ENCODE results near the gene RALGPS1.

RALGPS1 gene

DNA sequence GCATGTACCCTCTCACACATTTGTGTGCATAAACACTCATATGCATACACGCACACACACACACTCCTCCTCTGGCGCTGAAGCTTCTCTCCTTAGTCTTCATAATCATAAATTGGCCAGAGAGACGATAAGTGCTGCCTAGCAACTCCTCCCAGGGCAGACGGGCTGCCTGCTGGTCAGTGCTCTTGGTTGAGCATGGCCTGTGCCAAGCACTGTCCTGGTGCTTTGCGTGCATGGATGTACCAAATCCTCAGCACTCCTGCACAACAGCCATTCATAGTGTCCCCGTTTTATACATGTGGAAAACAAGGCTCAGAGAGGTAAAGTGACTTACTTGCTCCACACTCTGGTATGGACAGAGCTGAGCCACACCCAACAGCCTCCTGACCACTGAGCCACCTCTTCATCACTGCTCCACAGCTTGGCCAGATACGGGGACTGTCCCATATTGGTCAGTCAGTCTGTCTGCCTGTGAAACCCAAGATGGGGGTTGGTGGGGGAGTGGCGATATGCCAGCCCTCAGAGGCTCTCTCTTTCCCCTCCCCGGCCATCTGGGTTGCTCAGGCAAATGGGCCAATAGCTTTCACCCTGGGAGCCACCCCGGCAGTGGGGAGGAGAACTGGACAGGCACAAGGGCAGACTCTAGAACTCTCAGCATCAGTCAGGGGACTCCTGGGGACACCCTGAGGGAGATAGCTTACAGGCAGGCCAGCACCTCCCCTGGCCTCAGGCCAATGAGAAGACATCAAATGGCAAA lies 285.7 kb downstream of the RALGPS1 start:
- H3K4me3 Mint-ChIP-seq: no peak overlapping the region
- H3K27me3 Mint-ChIP-seq: no peaks in the 10 kb centered on the region
- DNase-seq (no peak), ATAC-seq (replicated peaks) (no peak)
- H3K36me3 Mint-ChIP-seq (ENCODE audit: insufficient read depth): peaks cover 3% of the 10 kb centered on the region
- H3K9me3 Mint-ChIP-seq: no peaks in the 10 kb centered on the region
- H3K4me1 Mint-ChIP-seq (ENCODE audit: low read depth in 2 of 2): peaks cover 8 to 13% of the 10 kb centered on the region in 2 donors
- no peak overlapping the region for H3K27ac Mint-ChIP-seq

DNA sequence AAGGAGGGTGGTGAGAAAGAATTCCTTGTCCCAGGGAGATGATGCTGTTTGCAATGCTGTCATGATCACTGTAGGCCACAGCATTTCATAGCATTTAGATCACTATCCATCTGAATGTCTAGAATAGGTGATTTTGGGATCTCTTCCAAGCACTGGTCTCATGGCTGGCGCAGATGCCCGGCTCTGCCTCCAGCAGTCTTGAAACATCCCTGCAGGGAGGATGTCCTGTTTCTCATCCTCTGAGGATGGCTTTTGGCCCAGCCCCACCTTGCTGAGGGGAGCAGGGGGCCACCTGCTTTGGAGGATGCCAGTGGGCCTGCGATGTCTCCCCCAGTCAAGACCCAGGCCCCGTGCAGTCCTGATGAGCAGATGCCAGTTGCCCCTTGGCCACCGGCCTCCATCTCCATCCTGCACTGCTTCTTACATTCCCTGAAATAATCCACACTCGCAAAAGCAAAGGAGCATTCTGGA lies 286.5 kb downstream of the RALGPS1 start:
- DNase-seq (no peak), ATAC-seq (replicated peaks) (no peak)
- H3K27me3 Mint-ChIP-seq: no peaks in the 10 kb centered on the region
- H3K4me1 Mint-ChIP-seq (ENCODE audit: low read depth in 2 of 2): peaks cover 8 to 13% of the 10 kb centered on the region in 2 donors
- no peak overlapping the region for H3K27ac Mint-ChIP-seq
- H3K4me3 Mint-ChIP-seq: no peak overlapping the region
- no peaks in the 10 kb centered on the region for H3K9me3 Mint-ChIP-seq
- H3K36me3 Mint-ChIP-seq (ENCODE audit: insufficient read depth): peaks cover under 1% of the 10 kb centered on the region

DNA sequence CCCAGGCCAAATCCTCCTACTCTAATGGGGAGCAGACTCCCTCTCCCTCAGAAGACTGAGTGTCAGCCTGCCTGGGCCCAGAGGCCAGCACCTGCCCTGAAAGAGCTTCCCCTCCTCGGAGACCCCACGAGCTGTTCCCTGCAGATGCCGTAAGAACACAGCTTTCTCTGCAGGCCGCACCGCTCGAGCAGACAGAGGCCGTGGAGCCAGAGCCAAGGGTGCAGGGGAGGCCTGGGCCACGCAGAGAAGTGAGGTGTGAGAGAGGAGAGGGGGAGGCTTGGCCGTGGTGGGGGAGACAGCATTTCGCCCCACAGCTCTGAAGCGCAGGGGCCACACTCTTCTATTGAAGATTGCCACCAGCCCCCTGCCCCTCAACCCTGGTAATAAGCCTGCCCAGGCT lies 287.1 kb downstream of the RALGPS1 start:
- Mint-ChIP-seq H3K27me3 (no peaks in the 10 kb centered on the region), H3K27ac (no peak overlapping the region), H3K36me3 (ENCODE audit: insufficient read depth) (no peaks in the 10 kb centered on the region), H3K9me3 (no peaks in the 10 kb centered on the region), H3K4me1 (ENCODE audit: low read depth in 2 of 2) (peaks cover 8 to 14% of the 10 kb centered on the region in 2 donors), H3K4me3 (no peak overlapping the region)
- no peak for DNase-seq
- ATAC-seq (replicated peaks): no peak

DNA sequence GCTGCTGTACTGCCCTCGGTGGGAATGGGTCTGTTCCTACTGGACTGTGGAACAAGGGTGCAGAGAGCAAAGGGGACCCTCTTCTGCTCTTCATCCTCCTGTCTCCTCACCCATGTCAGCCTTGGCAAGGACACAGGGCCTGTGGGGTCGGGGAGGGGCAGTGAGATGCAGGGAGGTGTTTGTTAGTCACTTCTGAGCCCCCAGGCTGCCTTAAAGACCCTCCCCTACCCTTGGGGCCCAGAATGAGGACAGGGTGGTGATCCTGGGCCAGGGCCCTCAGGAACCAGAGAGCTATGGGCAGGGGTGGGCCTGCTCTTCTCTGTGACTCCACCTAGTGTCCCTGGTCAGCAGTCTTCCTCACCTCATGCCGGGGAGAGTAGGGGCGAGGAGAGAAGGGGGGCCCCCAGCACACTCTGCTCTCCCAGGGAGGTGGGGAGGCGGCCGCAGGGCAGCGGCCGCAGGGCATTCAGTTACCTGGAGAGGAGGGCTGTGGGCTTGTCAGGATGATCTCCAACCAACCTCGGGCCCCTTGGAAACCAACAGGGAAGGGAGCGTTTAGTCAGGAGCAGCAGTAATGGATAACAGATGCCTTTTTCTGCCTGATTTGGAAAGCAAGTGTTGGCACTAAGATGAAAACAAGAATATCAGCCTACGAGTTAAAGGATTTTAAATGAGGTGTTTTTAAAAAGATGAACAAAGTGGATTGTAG lies 288.0 kb downstream of the RALGPS1 start:
- Mint-ChIP-seq H3K27ac (no peak overlapping the region), H3K9me3 (no peaks in the 10 kb centered on the region), H3K36me3 (ENCODE audit: insufficient read depth) (no peaks in the 10 kb centered on the region), H3K27me3 (no peaks in the 10 kb centered on the region), H3K4me1 (ENCODE audit: low read depth in 2 of 2) (peaks cover 8 to 14% of the 10 kb centered on the region in 2 donors), H3K4me3 (no peak overlapping the region)
- no peak for ATAC-seq (replicated peaks)
- no peak for DNase-seq

DNA sequence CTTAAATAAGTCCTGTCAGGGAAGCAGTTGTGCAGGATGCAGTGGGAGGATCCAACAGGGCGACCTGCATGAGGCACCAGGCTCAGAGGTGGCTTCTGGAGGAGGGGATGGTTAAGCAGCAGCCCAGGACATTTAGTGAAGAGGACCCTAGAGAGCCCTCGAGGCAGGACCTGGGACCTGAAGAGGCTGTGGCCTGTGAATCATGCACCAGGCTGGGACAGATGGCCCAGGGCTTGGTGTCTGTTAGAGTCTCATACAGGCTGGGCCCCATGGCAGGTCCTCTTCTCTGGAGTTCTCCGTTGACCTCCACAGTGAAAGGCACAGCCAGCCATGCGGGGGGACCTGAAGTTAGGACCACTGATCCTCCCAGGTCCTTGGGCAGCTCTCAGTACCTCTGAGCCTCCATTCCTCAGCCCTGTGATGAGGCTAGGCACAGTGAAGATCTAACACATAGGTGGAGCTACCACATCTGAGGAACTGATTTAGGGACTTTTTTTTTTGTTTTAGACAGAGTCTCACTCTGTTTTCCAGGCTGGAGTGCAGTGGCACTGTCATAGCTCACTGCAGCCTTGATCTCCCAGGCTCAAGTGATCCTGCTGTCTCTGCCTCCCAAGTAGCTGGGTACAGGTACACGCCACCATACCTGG lies 289.2 kb downstream of the RALGPS1 start:
- H3K27ac Mint-ChIP-seq: no peak overlapping the region
- ATAC-seq (replicated peaks): no peak
- H3K9me3 Mint-ChIP-seq: no peaks in the 10 kb centered on the region
- no peak overlapping the region for H3K4me3 Mint-ChIP-seq
- H3K27me3 Mint-ChIP-seq: no peaks in the 10 kb centered on the region
- H3K4me1 Mint-ChIP-seq (ENCODE audit: low read depth in 2 of 2): peaks cover 6 to 9% of the 10 kb centered on the region in 2 donors
- no peak for DNase-seq
- H3K36me3 Mint-ChIP-seq (ENCODE audit: insufficient read depth): no peaks in the 10 kb centered on the region

DNA sequence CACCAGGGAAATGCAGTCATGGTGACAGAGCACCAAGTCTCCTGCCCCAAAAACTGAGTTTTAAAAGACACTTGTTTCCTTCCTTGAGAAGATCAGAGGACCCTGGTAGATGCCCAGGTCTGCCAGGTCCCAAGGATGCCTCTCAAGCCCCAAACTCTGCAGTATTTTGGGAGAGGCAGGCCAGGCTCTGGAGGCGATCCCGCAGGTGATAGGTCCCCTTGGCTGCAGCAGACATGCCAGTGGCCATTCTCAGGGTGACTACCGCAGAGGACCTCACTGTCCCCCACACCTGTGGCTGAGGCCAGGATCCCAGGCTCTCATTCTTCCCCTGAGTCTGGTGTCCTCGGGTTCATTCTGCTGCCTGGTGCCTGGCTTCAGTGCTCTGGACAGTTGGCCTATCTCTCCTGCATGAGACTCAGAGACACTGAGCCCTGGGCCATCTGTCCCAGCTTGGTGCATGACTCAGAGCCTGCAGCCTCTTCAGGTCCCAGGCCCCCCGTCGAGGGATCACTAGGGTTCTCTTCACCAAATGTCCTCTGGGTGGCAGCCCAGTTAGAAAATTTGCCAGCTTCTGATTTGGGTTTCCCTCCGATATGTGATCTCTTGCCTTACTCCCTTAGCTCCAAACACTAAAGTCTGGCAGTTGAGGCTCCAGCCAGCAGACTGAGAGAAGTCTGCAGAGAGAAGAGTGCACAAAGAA lies 290.3 kb downstream of the RALGPS1 start:
- Mint-ChIP-seq H3K36me3 (ENCODE audit: insufficient read depth) (peaks cover 3% of the 10 kb centered on the region), H3K4me3 (no peak overlapping the region), H3K27ac (no peak overlapping the region), H3K27me3 (no peaks in the 10 kb centered on the region), H3K9me3 (no peaks in the 10 kb centered on the region), H3K4me1 (ENCODE audit: low read depth in 2 of 2) (peaks cover 0 to 3% of the 10 kb centered on the region in 2 donors)
- DNase-seq (no peak), ATAC-seq (replicated peaks) (no peak)

DNA sequence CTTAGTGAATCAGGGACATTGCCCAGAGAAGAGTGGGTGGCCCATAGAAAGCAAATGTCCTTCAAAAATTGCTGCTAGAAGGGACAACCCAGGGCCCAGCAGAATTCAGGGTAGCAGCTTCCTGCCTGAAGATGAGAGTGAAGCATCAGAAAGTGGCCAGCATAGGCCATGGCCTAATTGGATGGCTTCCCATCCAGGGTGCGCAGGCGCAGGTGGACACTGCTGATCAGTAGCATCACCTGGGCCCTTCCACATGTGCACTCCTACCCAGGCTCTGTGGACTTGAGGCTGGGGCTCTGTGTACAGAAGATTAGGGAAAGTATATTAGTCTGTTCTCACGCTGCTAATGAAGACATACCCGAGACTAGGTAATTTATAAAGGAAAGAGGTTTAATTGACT lies 291.4 kb downstream of the RALGPS1 start:
- Mint-ChIP-seq H3K36me3 (ENCODE audit: insufficient read depth) (peaks cover 3% of the 10 kb centered on the region), H3K4me1 (ENCODE audit: low read depth in 2 of 2) (peaks cover 0 to 2% of the 10 kb centered on the region in 2 donors), H3K4me3 (no peak overlapping the region), H3K27ac (no peak overlapping the region), H3K9me3 (no peaks in the 10 kb centered on the region), H3K27me3 (no peaks in the 10 kb centered on the region)
- ATAC-seq (replicated peaks) (no peak), DNase-seq (no peak)

DNA sequence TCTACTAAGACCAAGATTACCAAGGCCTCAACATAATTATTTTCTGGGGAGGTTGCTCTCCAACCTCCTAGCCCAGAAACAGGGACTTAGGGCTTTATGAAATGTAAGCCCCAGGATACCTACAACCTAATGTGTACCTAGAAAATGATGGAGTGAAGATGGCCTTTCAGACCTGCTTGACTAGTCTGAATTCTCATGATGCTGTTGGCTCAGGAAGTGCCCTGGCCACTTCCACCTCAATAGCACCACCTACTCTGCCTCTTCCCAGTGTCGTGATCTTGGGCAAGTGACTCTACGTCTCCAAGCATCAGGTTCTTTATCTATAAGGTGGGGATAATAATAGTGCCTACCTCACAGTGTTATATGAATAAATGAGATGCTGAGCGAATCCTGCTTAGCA lies 292.1 kb downstream of the RALGPS1 start:
- no peak for ATAC-seq (replicated peaks)
- Mint-ChIP-seq H3K36me3 (ENCODE audit: insufficient read depth) (peaks cover 6% of the 10 kb centered on the region), H3K4me1 (ENCODE audit: low read depth in 2 of 2) (peaks cover 0 to 2% of the 10 kb centered on the region in 2 donors), H3K27ac (no peak overlapping the region), H3K9me3 (no peaks in the 10 kb centered on the region), H3K27me3 (no peaks in the 10 kb centered on the region), H3K4me3 (no peak overlapping the region)
- no peak for DNase-seq

DNA sequence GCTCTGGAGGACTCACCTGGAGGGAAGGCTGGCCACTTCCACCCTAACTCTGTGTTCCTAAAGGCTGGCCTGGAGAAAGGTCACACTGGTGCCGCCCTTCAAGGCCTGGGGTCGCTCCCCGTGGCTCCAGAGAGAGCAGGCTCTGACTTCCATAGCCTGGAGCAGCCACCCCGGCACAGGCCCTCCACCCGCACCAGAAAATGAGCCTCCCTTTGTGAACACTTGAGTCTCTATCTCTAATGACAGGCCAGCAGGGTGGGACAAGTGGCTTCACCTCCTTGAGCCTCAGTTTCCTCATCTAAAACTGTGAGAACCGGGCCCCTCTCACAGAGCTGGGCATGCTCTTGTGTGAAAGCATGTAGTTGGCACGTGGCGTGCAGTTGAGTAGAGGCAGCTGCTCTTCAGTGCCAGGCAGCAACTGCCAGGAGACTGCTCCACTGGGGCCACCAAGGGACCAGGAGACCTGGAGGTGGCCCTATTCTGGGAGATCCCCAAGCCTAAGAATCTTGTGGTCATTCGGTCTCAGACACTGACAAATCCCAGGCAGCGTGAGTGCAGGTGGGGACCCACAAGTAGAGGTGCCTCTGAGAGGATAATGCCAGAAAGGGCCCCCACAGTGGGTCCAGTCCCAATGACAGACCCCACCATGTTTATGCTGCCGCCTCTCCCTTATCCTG lies 293.3 kb downstream of the RALGPS1 start:
- ATAC-seq (replicated peaks): no peak
- Mint-ChIP-seq H3K27me3 (no peaks in the 10 kb centered on the region), H3K4me1 (ENCODE audit: low read depth in 2 of 2) (peaks cover 0 to 2% of the 10 kb centered on the region in 2 donors), H3K4me3 (no peak overlapping the region), H3K27ac (no peak overlapping the region), H3K9me3 (no peaks in the 10 kb centered on the region), H3K36me3 (ENCODE audit: insufficient read depth) (peaks cover 6% of the 10 kb centered on the region)
- no peak for DNase-seq

DNA sequence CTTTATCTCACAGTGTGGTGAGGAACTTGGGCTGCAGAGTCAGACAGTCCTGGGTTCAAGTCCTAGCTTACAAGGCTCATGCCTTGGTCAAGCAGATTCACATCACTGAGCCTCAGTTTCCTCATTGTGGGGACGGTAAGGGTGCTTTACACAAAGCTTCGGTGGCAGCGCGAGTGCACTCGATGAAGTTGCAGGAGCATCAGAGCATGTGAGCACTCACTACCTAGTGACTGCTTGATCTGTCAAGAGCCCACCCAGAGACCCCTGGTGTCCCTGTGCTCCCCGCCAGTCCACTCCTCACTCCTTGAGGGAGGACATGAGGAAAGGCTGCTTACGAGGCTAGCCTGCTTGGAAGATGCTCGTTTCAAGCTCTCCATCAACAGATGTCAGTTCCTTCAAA lies 293.8 kb downstream of the RALGPS1 start:
- no peaks in the 10 kb centered on the region for H3K9me3 Mint-ChIP-seq

DNA sequence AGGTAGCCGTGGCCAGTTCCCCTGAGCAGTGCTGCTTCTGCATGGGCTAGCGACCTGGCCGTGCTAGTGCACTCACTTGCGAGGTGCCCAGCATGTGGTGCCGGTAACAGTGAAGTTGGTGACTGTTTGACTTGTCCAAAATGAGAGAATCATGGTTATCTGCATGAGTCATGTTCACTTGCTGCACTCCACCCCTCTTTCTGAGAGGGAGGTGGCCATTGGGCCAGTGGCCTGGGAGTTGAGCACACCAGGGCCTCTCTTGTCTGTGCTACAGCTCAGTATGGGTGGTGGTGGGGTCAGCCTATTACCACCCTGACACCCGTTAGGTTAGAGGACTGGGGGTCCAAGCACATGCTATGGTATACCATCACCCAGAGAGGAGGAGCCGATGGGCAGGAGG lies 294.6 kb downstream of the RALGPS1 start:
- Mint-ChIP-seq H3K36me3 (ENCODE audit: insufficient read depth) (peaks cover 6% of the 10 kb centered on the region), H3K27ac (no peak overlapping the region), H3K4me3 (no peak overlapping the region), H3K4me1 (ENCODE audit: low read depth in 2 of 2) (peaks cover 0 to 2% of the 10 kb centered on the region in 2 donors), H3K9me3 (no peaks in the 10 kb centered on the region), H3K27me3 (no peaks in the 10 kb centered on the region)
- ATAC-seq (replicated peaks) (no peak), DNase-seq (no peak)

More for the DNA sequence above, 293.8 kb downstream of the RALGPS1 start:
- no peak for ATAC-seq (replicated peaks)
- Mint-ChIP-seq H3K4me3 (no peak overlapping the region), H3K4me1 (ENCODE audit: low read depth in 2 of 2) (peaks cover 0 to 2% of the 10 kb centered on the region in 2 donors), H3K27ac (no peak overlapping the region), H3K27me3 (no peaks in the 10 kb centered on the region), H3K36me3 (ENCODE audit: insufficient read depth) (peaks cover 6% of the 10 kb centered on the region)
- no peak for DNase-seq

DNA sequence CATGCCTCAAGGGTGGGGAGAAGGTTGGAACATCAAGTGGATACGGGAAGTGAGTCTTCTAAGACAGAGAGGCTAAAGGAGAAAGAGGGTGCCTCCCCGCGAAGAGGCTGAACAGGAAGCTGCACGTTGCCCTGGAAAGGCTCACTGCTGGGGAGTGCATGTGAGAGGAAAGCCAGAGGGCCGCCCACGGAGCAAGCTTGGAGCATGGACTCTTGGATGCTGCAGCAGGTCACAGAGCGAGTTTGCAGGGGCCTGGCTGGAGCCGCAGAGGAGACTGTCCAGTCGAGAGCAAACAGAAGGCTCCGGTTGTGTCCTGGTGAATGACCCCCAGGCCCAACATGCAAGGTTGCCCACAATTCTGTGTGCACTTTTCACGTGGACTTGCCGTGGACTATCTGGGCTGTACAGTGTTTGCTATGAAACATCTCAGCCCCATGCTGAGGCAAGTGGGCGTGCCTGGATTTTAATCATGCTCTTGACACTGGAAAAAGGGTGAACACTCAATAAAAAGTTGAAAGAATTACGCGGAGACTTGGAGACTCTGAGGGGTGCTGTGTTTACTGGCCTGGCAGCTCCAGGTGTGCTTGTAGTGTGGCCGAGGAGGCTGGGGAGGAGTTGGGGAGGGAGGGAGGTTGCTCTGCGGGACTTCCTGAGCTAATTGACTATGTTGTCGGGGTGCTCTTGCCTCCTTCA lies 295.5 kb downstream of the RALGPS1 start:
- Mint-ChIP-seq H3K27me3 (no peaks in the 10 kb centered on the region), H3K27ac (peak overlapping the region in 1 of 2 donors; percentile 11), H3K4me1 (ENCODE audit: low read depth in 2 of 2) (peaks cover 5 to 6% of the 10 kb centered on the region in 2 donors), H3K36me3 (ENCODE audit: insufficient read depth) (peaks cover 6% of the 10 kb centered on the region), H3K9me3 (no peaks in the 10 kb centered on the region), H3K4me3 (no peak overlapping the region)
- DNase-seq (no peak), ATAC-seq (replicated peaks) (no peak)

Data from effector memory CD8-positive, alpha-beta T cell (primary cell).